ENCODE data around the gene FADS2. TPM values are rescaled to one million over a fixed set of nuclear protein-coding genes. Genes with fewer than 3 reads are reported as not detected.

FADS2 gene
- total and polyA plus RNA-seq, 9 of the 15 experiments (the other 6 are each of a cell fraction or from before 2014, with no cell fraction given) = 2.9 to 42.8 (median 16.2) TPM

- Histone ChIP-seq H3K9me1 (ENCODE audit: control insufficient read depth, insufficient read depth, low read length) (peaks cover 3% of the 10 kb centered on the region), H3K4me1 (replicated peaks in 1 of 2; ENCODE audit: control insufficient read depth in 2 of 2, insufficient read depth in 2 of 2, low read length in 2 of 2) (peaks cover 39 to 57% of the 10 kb centered on the region in 2 experiments), H3K27ac (ENCODE audit: extremely low read depth, low read depth, low read length) (peak overlapping the region; percentile 90), H4K20me1 (replicated peaks; ENCODE audit: control insufficient read depth, insufficient read depth, low read length) (no peaks in the 10 kb centered on the region), H3K9ac (ENCODE audit: insufficient read depth in 1 of 2, low read depth in 2 of 2, low read length in 2 of 2) (peak overlapping the region; percentile 68 to 90), H3K9me3 (replicated peaks; ENCODE audit: control insufficient read depth, insufficient read depth, low read depth, low read length) (no peaks in the 10 kb centered on the region), H3K4me3 (no peak overlapping the region), H3K79me2 (ENCODE audit: control insufficient read depth, insufficient read depth, low read length) (peaks cover 3% of the 10 kb centered on the region; the same call in 2 of the 3 replicates), H2AFZ (ENCODE audit: low read depth, low read length) (peak overlapping the region; percentile 61; the same call in 1 of the 2 replicates), H3K36me3 (ENCODE audit: control insufficient read depth, insufficient read depth, low read length) (peaks cover 18% of the 10 kb centered on the region), H3K27me3 (ENCODE audit: control insufficient read depth in 2 of 2, insufficient read depth in 2 of 2, low read length in 2 of 2) (no peaks in the 10 kb centered on the region), H3K4me2 (ENCODE audit: insufficient read depth, low read length) (0 out of 2 replicates have a peak overlapping the region, but pooled peaks have one; percentile 73)
- BruUV-seq (replicated peaks) = no TSS peak
- DNase-seq (ENCODE audit: extremely low read depth in 1 of 4, low spot score in 3 of 4) (no peak), FAIRE-seq (no peak), ATAC-seq (peak; percentile 18)
- ChIA-PET CTCF (ENCODE audit: low intra/inter-chr PET ratio) (no interaction called here), POLR2A (interaction anchor here (0.7 to 1.3 kb wide), 6 partner anchors 10 to 35 kb away, joined by 3 to 6 read pairs (median 4); partner anchors contain the start of gene FADS1)
- intact Hi-C loops (cut with micrococcal nuclease) = no loop called here
- in situ Hi-C loops (cut with MboI) = no loop called here
- 77% methylated on average over 7 of the region's 7 CpGs for WGBS (ENCODE audit: insufficient coverage, low coverage, missing lambda C conversion rate)
- TF ChIP-seq STAT5B (CRISPR knock-in tag; IDR thresholded peaks at IDR 0.05) = no peak
- TF ChIP-seq ZBTB40 (IDR thresholded peaks at IDR 0.05) = no peak
- TF ChIP-seq ZBTB40 (CRISPR knock-in tag; IDR thresholded peaks at IDR 0.05) = no peak
- TF ChIP-seq CBFA2T3 (IDR thresholded peaks at IDR 0.05) = no peak
- no peak for TF ChIP-seq ZNF589 (CRISPR knock-in tag; IDR thresholded peaks at IDR 0.05; ENCODE audit: low read depth)
- TF ChIP-seq ZBED1 (IDR thresholded peaks at IDR 0.05) = no peak
- TF ChIP-seq MAZ (CRISPR knock-in tag; conservative IDR thresholded peaks at IDR 0.05 in 1 of 2, IDR thresholded peaks at IDR 0.05 in 1 of 2) = 0 out of 4 replicates have a peak, but pooled peaks of 1 of the 2 experiments have one; percentile 4
- TF ChIP-seq HSF4 (CRISPR knock-in tag; IDR thresholded peaks at IDR 0.05; ENCODE audit: borderline replicate concordance) = 0 out of 2 replicates have a peak, but pooled peaks have one; percentile 11
- no peak for TF ChIP-seq NR4A1 (CRISPR knock-in tag; IDR thresholded peaks at IDR 0.05)
- 0 out of 2 replicates have a peak, but pooled peaks have one; percentile 18 for TF ChIP-seq NR4A1 (tag; IDR thresholded peaks at IDR 0.05)
- peak; percentile 13; the same call in 1 of the 2 replicates for TF ChIP-seq ZBTB17 (CRISPR knock-in tag; IDR thresholded peaks at IDR 0.05)
- no peak for TF ChIP-seq NFE2L1 (tag; IDR thresholded peaks at IDR 0.05; ENCODE audit: borderline replicate concordance, low read depth)
- TF ChIP-seq ZKSCAN1 (IDR thresholded peaks at IDR 0.05; ENCODE audit: low read depth, low read length) = no peak
- TF ChIP-seq FOXO4 (CRISPR knock-in tag; IDR thresholded peaks at IDR 0.05) = 0 out of 2 replicates have a peak, but pooled peaks have one; percentile 11
These were observed 14.4 kb downstream of the FADS2 start for GRCh38 chr11:61842528-61842820.
